Naive thymus-derived CD8-positive, alpha-beta T cell (primary cell): Measurements from ENCODE around the gene FAM162A. TPM values are rescaled to one million over a fixed set of nuclear protein-coding genes. Genes with fewer than 3 reads are reported as not detected.
"Not testable (repeated sequence)": the region's sequence is repeated elsewhere in the genome, so short reads cannot be mapped to it uniquely, and the experiment has no call there.

Source experiments
- ATAC-seq, 2 donors: fragments of 150-1000 bp; cut with Tn5 transposase in 1 of 2; sonication (Bioruptor Pico), chemical (Tn5 transposase) in 1 of 2; 1 replicate in 1 of 2; 2 replicates in 1 of 2; pipeline ENCODE4 v1.10.0; 2021; ENCODE audit warnings: mild to moderate bottlenecking in 2 of 2, moderate library complexity in 2 of 2
- POLR2A ChIA-PET: fragments of 350-600 bp; sonication (Branson Sonifier 250); formaldehyde crosslinking; loops from one replicate; lab custom pipeline; 2021; ENCODE audit warnings: antibody characterized with exemption; lab: Charles Lee
- DNase-seq, 10 donors: peaks; one replicate each; pipeline versions ENCODE4 v3.0.0 to v3.0.0-alpha.2; 2020 to 2022
- H3K27ac Mint-ChIP-seq, 10 donors: one replicate each; pipeline ENCODE4 v1.8.0; 2020 to 2022; ENCODE audit warnings: mild to moderate bottlenecking in 10 of 10, mixed read lengths in 10 of 10, moderate library complexity in 4 of 10, inconsistent platforms in 1 of 10
- H3K27me3 Mint-ChIP-seq, 5 donors: one replicate each; pipeline ENCODE4 v1.8.0; 2021 to 2022; ENCODE audit warnings: mixed read lengths in 5 of 5
- H3K36me3 Mint-ChIP-seq, 3 donors: one replicate each; pipeline ENCODE4 v1.8.0; 2020 to 2022; ENCODE audit warnings: mixed read lengths in 3 of 3, mild to moderate bottlenecking in 2 of 3, inconsistent platforms in 1 of 3
- H3K4me1 Mint-ChIP-seq, 4 donors: one replicate each; pipeline ENCODE4 v1.8.0; 2021 to 2022; ENCODE audit warnings: mixed read lengths in 4 of 4
- H3K4me3 Mint-ChIP-seq, 10 donors: one replicate each; pipeline ENCODE4 v1.8.0; 2020 to 2022; ENCODE audit warnings: mild to moderate bottlenecking in 10 of 10, mixed read lengths in 10 of 10, moderate library complexity in 6 of 10, inconsistent platforms in 1 of 10
- H3K9me3 Mint-ChIP-seq, 9 donors: one replicate each; pipeline ENCODE4 v1.8.0; 2020 to 2022; ENCODE audit warnings: mixed read lengths in 9 of 9, mild to moderate bottlenecking in 3 of 9, inconsistent platforms in 1 of 9, moderate library complexity in 1 of 9
- polyA plus RNA-seq, 3 donors: library from polyadenylated mRNA; unstranded; fragments of 300-500 nt; fragmentation: Illumina TruSeq; gene quantifications; one replicate each; pipeline ENCODE4 v1.2.3, GENCODE V29; 2021
- total RNA-seq, 8 experiments: library from RNA in 2 of 8; stranded (reverse) in 2 of 8; gene quantifications; one replicate each; pipeline ENCODE4 v1.2.3 and lab custom pipeline; 2021 to 2026

The FAM162A gene
- total and polyA plus RNA-seq, 5 experiments from 2014 or later = 31.3 to 132 (median 114) TPM

GRCh38 chr3:122358703-122359032 is 25.3 kb upstream of the FAM162A start:
- ATAC-seq (no peak), DNase-seq (no peak)
- Mint-ChIP-seq H3K36me3 (peaks cover 0 to 34% (median 3%) of the 10 kb centered on the region in 3 donors), H3K9me3 (no peaks in the 10 kb centered on the region), H3K27ac (peak overlapping the region in 6 of 10 donors; percentile 25 to 93 (median 50)), H3K4me1 (peaks cover 0 to 6% (median under 1%) of the 10 kb centered on the region in 4 donors), H3K27me3 (no peaks in the 10 kb centered on the region), H3K4me3 (no peak overlapping the region)
- POLR2A ChIA-PET = no interaction called here

- Mint-ChIP-seq H3K4me1 (no peaks in the 10 kb centered on the region), H3K27me3 (no peaks in the 10 kb centered on the region), H3K4me3 (no peak overlapping the region), H3K27ac (peak overlapping the region in 1 of 10 donors; percentile 37), H3K9me3 (no peaks in the 10 kb centered on the region), H3K36me3 (peaks cover 0 to 66% (median 3%) of the 10 kb centered on the region in 3 donors)
- ATAC-seq (no peak), DNase-seq (no peak)
- POLR2A ChIA-PET = no interaction called here
These were observed 22.0 kb upstream of the FAM162A start for GRCh38 chr3:122362026-122362425.

- H3K27me3 Mint-ChIP-seq = no peaks in the 10 kb centered on the region
- no peaks in the 10 kb centered on the region for H3K4me1 Mint-ChIP-seq
- ATAC-seq (no peak), DNase-seq (no peak)
- H3K36me3 Mint-ChIP-seq = peaks cover 6 to 76% (median 9%) of the 10 kb centered on the region in 3 donors
- H3K9me3 Mint-ChIP-seq = no peaks in the 10 kb centered on the region
- no peak overlapping the region for H3K4me3 Mint-ChIP-seq
- peak overlapping the region in 1 of 10 donors; percentile 63 for H3K27ac Mint-ChIP-seq
- POLR2A ChIA-PET = no interaction called here
These were observed 19.5 kb upstream of the FAM162A start for GRCh38 chr3:122364490-122364889.

- Mint-ChIP-seq H3K27me3 (no peaks in the 10 kb centered on the region), H3K36me3 (peaks cover 6 to 77% (median 10%) of the 10 kb centered on the region in 3 donors), H3K27ac (no peak overlapping the region), H3K4me1 (no peaks in the 10 kb centered on the region), H3K9me3 (no peaks in the 10 kb centered on the region), H3K4me3 (no peak overlapping the region)
- POLR2A ChIA-PET = no interaction called here
- no peak for ATAC-seq
- no peak for DNase-seq
These were observed 18.9 kb upstream of the FAM162A start for GRCh38 chr3:122365073-122365472.

GRCh38 chr3:122365582-122366378 is 18.2 kb upstream of the FAM162A start:
- H3K36me3 Mint-ChIP-seq = peaks cover 6 to 78% (median 11%) of the 10 kb centered on the region in 3 donors
- DNase-seq, POLR2A ChIA-PET, H3K27ac Mint-ChIP-seq, H3K4me1 Mint-ChIP-seq, H3K27me3 Mint-ChIP-seq, H3K4me3 Mint-ChIP-seq, H3K9me3 Mint-ChIP-seq, ATAC-seq: not testable (repeated sequence)

- peaks cover 0 to 5% (median 2%) of the 10 kb centered on the region in 4 donors for H3K4me1 Mint-ChIP-seq
- no peaks in the 10 kb centered on the region for H3K9me3 Mint-ChIP-seq
- H3K27ac Mint-ChIP-seq = no peak overlapping the region
- POLR2A ChIA-PET = no interaction called here
- DNase-seq (no peak), ATAC-seq (no peak)
- H3K36me3 Mint-ChIP-seq = peaks cover 10 to 80% (median 15%) of the 10 kb centered on the region in 3 donors
- no peak overlapping the region for H3K4me3 Mint-ChIP-seq
- no peaks in the 10 kb centered on the region for H3K27me3 Mint-ChIP-seq
These were observed 17.6 kb upstream of the FAM162A start for GRCh38 chr3:122366379-122366749.

- H3K9me3 Mint-ChIP-seq = no peaks in the 10 kb centered on the region
- no peak for ATAC-seq
These were observed 9.9 kb upstream of the FAM162A start for GRCh38 chr3:122374034-122374433.

GRCh38 chr3:122377975-122378374 is 6.0 kb upstream of the FAM162A start:
- peaks cover 9 to 24% (median 11%) of the 10 kb centered on the region in 4 donors for H3K4me1 Mint-ChIP-seq
- H3K36me3 Mint-ChIP-seq = peaks cover 0 to 19% (median 6%) of the 10 kb centered on the region in 3 donors
- H3K27me3 Mint-ChIP-seq = no peaks in the 10 kb centered on the region
- no peak overlapping the region for H3K27ac Mint-ChIP-seq
- POLR2A ChIA-PET = no interaction called here
- H3K9me3 Mint-ChIP-seq = no peaks in the 10 kb centered on the region
- DNase-seq (no peak), ATAC-seq (no peak)
- H3K4me3 Mint-ChIP-seq = no peak overlapping the region

More at GRCh38 chr3:122374034-122374433, 9.9 kb upstream of the FAM162A start:
- Mint-ChIP-seq H3K4me3 (no peak overlapping the region), H3K36me3 (peaks cover 5 to 39% (median 15%) of the 10 kb centered on the region in 3 donors), H3K27ac (no peak overlapping the region), H3K27me3 (no peaks in the 10 kb centered on the region), H3K4me1 (peaks cover 0 to 13% (median 7%) of the 10 kb centered on the region in 4 donors)
- POLR2A ChIA-PET = interaction anchor here (1.5 kb wide), 1 partner anchor 10 kb away, joined by 3 read pairs; the partner anchor contains the start of gene FAM162A
- no peak for DNase-seq

GRCh38 chr3:122382888-122383666 is 905 bp upstream of the FAM162A start, which contains the start of gene MIX23:
Gene MIX23, minus strand, starts transcription at chr3:122383231. Its CDS starts 7 bp downstream, at chr3:122383224.
- H3K4me3 Mint-ChIP-seq = peak within 1 kb of the TSS; percentile 90 to 97 (median 94)
- no peaks in the 10 kb centered on the region for H3K27me3 Mint-ChIP-seq
- H3K36me3 Mint-ChIP-seq = peaks cover 0 to 18% (median 0%) of the 10 kb centered on the region in 3 donors
- H3K4me1 Mint-ChIP-seq = peaks cover 20 to 51% (median 42%) of the 10 kb centered on the region in 4 donors
- H3K9me3 Mint-ChIP-seq = no peaks in the 10 kb centered on the region
- DNase-seq (peak; percentile 71 to 90 (median 84)), ATAC-seq (peak; percentile 50 to 53)
- peak within 1 kb of the TSS; percentile 89 to 98 (median 96) for H3K27ac Mint-ChIP-seq
- POLR2A ChIA-PET = interaction anchor here (1.0 to 3.9 kb wide), 6 partner anchors 10 to 548 kb away, joined by 3 to 71 read pairs (median 16); partner anchors contain the start of genes EAF2, IQCB1, KPNA1 and PARP14

GRCh38 chr3:122387709-122388108 is 3.7 kb downstream of the FAM162A start:
- H3K9me3 Mint-ChIP-seq = no peaks in the 10 kb centered on the region
- H3K4me3 Mint-ChIP-seq = no peak overlapping the region
- H3K4me1 Mint-ChIP-seq = peaks cover 19 to 49% (median 44%) of the 10 kb centered on the region in 4 donors
- peak overlapping the region in 2 of 10 donors; percentile 16 to 80 for H3K27ac Mint-ChIP-seq
- no peak for DNase-seq
- POLR2A ChIA-PET = no interaction called here
- ATAC-seq = no peak
- H3K36me3 Mint-ChIP-seq = peaks cover 0 to 20% (median 0%) of the 10 kb centered on the region in 3 donors
- H3K27me3 Mint-ChIP-seq = no peaks in the 10 kb centered on the region

GRCh38 chr3:122389197-122389596 is 5.2 kb downstream of the FAM162A start:
- Mint-ChIP-seq H3K36me3 (peaks cover 0 to 29% (median 0%) of the 10 kb centered on the region in 3 donors), H3K9me3 (no peaks in the 10 kb centered on the region), H3K4me1 (peaks cover 19 to 44% (median 37%) of the 10 kb centered on the region in 4 donors), H3K4me3 (no peak overlapping the region), H3K27ac (peak overlapping the region in 1 of 10 donors; percentile 80), H3K27me3 (no peaks in the 10 kb centered on the region)
- no peak for DNase-seq
- POLR2A ChIA-PET = interaction anchor here (0.8 to 1.1 kb wide), 2 partner anchors 21 to 28 kb away, joined by 3 to 5 read pairs; no protein-coding TSS in a partner anchor
- no peak for ATAC-seq

GRCh38 chr3:122389892-122390291 is 5.9 kb downstream of the FAM162A start:
- Mint-ChIP-seq H3K9me3 (no peaks in the 10 kb centered on the region), H3K4me3 (no peak overlapping the region), H3K36me3 (peaks cover 0 to 32% (median 0%) of the 10 kb centered on the region in 3 donors), H3K4me1 (peaks cover 15 to 38% (median 30%) of the 10 kb centered on the region in 4 donors), H3K27ac (peak overlapping the region in 2 of 10 donors; percentile 19 to 64), H3K27me3 (no peaks in the 10 kb centered on the region)
- POLR2A ChIA-PET = interaction anchor here (1.1 kb wide), 1 partner anchor 27 kb away, joined by 5 read pairs; no protein-coding TSS in a partner anchor
- ATAC-seq (no peak), DNase-seq (no peak)
